Activated naive CD8-positive, alpha-beta T cell treated with anti-CD3 and anti-CD28 coated beads, Interleukin-2, amount 10 ng/mL, durations not matched to agents 7 days and 5 days (primary cell): ENCODE results near the gene FOXN3. TPM values are rescaled to one million over a fixed set of nuclear protein-coding genes. Genes with fewer than 3 reads are reported as not detected.
"Not testable (repeated sequence)": the region's sequence is repeated elsewhere in the genome, so short reads cannot be mapped to it uniquely, and the experiment has no call there.

Source experiments
- ATAC-seq: fragments of 150-1000 bp; cut with Tn5 transposase; one replicate; pipeline ENCODE4 v1.10.0; 2021; ENCODE audit warnings: low read depth, moderate library complexity
- POLR2A ChIA-PET: fragments of 350-600 bp; sonication (Branson Sonifier 250); formaldehyde crosslinking; loops from one replicate; lab custom pipeline; 2021; ENCODE audit warnings: antibody characterized with exemption; lab: Charles Lee
- DNase-seq: peaks from one replicate; pipeline ENCODE4 v3.0.0; 2021
- H3K27ac Mint-ChIP-seq: one replicate; pipeline ENCODE4 v1.8.0; 2022; ENCODE audit warnings: mild to moderate bottlenecking, mixed read lengths
- H3K27me3 Mint-ChIP-seq: one replicate; pipeline ENCODE4 v1.8.0; 2022; ENCODE audit warnings: mild to moderate bottlenecking, moderate library complexity, mixed read lengths
- H3K36me3 Mint-ChIP-seq: one replicate; pipeline ENCODE4 v1.8.0; 2021; ENCODE audit warnings: mild to moderate bottlenecking, mixed read lengths
- H3K4me1 Mint-ChIP-seq: one replicate; pipeline ENCODE4 v1.8.0; 2021; ENCODE audit warnings: mixed read lengths
- H3K4me3 Mint-ChIP-seq: one replicate; pipeline ENCODE4 v1.8.0; 2022; ENCODE audit warnings: mild to moderate bottlenecking, moderate library complexity, mixed read lengths
- H3K9me3 Mint-ChIP-seq: one replicate; pipeline ENCODE4 v1.8.0; 2021; ENCODE audit warnings: mixed read lengths
- total RNA-seq, 2 experiments: library from RNA; stranded (reverse); gene quantifications; one replicate each; pipeline ENCODE4 v1.2.3, GENCODE V29; 2021

The FOXN3 gene
- total RNA-seq, 2 experiments from 2014 or later, result 101 to 102 TPM

DNA sequence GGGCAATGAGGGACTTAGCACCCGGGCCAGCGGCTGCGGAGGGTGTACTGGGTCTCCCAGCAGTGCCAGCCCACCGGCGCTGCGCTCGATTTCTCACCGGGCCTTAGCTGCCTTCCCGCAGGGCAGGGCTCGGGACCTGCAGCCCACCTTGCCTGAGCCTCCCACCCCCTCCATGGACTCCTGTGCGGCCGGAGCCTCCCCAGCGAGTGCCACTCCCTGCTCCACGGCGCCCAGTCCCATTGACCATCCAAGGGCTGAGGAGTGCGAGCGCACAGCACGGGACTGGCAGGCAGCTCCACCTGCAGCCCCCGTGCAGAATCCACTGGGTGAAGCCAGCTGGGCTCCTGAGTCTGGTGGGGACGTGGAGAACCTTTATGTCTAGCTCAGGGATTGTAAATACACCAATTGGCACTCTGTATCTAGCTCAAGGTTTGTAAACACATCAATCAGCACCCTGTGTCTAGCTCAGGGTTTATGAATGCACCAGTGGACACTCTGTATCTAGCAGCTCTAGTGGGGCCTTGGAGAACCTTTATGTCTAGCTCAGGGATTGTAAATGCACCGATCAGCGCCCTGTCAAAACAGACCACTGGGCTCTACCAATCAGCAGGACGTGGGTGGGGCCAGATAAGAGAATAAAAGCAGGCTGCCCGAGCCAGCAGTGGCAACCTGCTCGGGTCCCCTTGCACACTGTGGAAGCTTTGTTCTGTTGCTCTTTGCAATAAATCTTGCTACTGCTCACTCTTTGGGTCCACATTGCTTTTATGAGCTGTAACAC is 305.1 kb downstream of the FOXN3 start:
- H3K27me3 Mint-ChIP-seq, DNase-seq, ATAC-seq, H3K9me3 Mint-ChIP-seq, H3K36me3 Mint-ChIP-seq, H3K4me1 Mint-ChIP-seq, POLR2A ChIA-PET, H3K4me3 Mint-ChIP-seq, H3K27ac Mint-ChIP-seq: not testable (repeated sequence)

DNA sequence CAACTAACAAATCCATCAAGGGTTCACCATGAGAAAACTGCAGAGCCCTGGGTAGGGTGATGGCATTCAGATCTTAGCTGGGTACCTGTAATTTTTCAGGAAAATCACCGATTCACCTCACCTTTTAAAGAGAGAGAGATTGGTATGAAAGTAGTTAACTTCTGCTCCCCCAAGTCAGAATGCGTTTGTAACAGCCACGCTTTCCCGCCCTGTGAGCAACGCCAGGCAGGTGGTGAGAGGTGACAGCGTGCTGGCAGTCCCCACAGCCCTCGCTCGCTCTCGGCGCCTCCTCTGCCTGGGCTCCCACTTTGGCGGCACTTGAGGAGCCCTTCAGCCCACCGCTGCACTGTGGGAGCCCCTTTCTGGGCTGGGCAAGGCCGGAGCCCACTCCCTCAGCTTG is 305.8 kb downstream of the FOXN3 start:
- ATAC-seq, DNase-seq, H3K27ac Mint-ChIP-seq, H3K4me1 Mint-ChIP-seq, H3K4me3 Mint-ChIP-seq, H3K27me3 Mint-ChIP-seq, H3K9me3 Mint-ChIP-seq, H3K36me3 Mint-ChIP-seq, POLR2A ChIA-PET: not testable (repeated sequence)

DNA sequence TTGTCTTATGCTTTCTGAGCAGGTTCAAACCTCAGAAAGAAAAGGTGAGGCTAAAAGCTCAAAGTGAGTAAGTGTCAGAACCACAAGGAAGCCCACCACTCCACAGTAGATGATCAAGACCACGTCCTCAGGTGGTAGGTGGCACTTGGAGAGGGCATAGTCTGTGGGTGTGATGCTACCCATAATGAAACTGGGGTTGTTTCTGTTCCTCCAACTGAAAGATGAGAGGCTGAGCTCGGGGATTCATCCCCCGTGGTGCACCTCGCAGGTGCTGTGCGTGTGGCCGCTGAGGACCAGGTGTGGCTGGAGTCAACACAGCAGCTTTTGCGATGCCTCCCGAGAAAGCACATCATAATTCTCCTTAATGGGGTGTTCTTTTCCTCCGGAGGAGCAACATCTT is 306.9 kb downstream of the FOXN3 start:
- Mint-ChIP-seq H3K27ac (no peak overlapping the region), H3K36me3 (peaks cover 1% of the 10 kb centered on the region), H3K9me3 (peaks cover 3% of the 10 kb centered on the region), H3K4me1 (no peaks in the 10 kb centered on the region), H3K27me3 (no peaks in the 10 kb centered on the region), H3K4me3 (no peak overlapping the region)
- ATAC-seq, result no peak
- no peak for DNase-seq
- POLR2A ChIA-PET, result no interaction called here

DNA sequence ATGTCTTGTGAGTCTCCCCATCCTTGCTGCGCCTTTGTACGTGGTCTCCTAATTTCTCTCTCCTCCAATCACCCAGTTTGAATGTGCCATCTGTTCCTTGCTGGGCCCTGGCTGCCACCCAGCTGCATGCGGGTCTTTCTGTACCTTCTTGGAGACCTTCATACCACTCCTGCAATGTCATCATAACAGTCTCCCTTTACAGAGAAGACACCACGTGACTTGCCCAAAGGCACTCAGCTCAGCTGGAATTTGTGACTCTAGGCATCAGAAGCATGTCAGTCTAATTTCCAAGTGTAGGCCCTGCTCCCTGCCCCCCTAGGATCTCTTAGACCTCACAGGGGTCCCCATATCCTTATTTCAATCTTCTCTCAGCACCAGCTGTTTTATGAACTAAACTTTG is 308.4 kb downstream of the FOXN3 start:
- Mint-ChIP-seq H3K4me3 (no peak overlapping the region), H3K36me3 (peaks cover 1% of the 10 kb centered on the region), H3K27me3 (no peaks in the 10 kb centered on the region), H3K27ac (no peak overlapping the region), H3K4me1 (no peaks in the 10 kb centered on the region), H3K9me3 (peaks cover 4% of the 10 kb centered on the region)
- POLR2A ChIA-PET, result no interaction called here
- DNase-seq (no peak), ATAC-seq (no peak)

DNA sequence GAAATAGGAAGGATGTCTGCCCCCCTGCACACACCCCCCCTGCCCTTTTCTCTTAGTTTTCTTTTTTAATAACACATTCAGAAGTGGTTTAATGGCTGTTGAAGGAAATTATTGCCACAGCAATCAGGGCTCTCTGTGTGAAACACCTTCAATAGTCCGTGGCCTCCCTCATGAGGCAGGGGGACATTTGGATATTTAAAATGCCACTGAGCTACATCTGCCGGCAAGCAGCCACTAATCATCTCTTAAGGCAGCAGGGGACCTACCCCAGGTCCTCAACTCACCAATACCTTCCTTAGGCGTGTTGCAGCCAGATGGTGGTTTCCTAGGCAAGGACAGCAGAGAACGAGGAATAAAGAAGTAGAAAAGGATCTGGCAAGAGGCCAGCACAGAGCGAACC is 309.4 kb downstream of the FOXN3 start:
- Mint-ChIP-seq H3K27me3 (peaks cover 5% of the 10 kb centered on the region), H3K27ac (no peak overlapping the region), H3K9me3 (peaks cover 4% of the 10 kb centered on the region), H3K36me3 (peaks cover 1% of the 10 kb centered on the region), H3K4me1 (no peaks in the 10 kb centered on the region), H3K4me3 (no peak overlapping the region)
- DNase-seq, result no peak
- POLR2A ChIA-PET, result no interaction called here
- ATAC-seq, result no peak
